HG02870 (cell line): Measurements from ENCODE around the gene PRICKLE4.

Source experiments
- ATAC-seq: cut with Tn5 transposase; IDR thresholded peaks from one replicate; pipeline ENCODE4 v1.9.1; 2021; ENCODE audit warnings: mild to moderate bottlenecking, moderate library complexity; ENCODE audit not compliant: unreplicated experiment

Gene PRICKLE4

GRCh38 chr6:41836022-41836659 lies 55.6 kb downstream of the PRICKLE4 start:
- ATAC-seq: no peak

DNA sequence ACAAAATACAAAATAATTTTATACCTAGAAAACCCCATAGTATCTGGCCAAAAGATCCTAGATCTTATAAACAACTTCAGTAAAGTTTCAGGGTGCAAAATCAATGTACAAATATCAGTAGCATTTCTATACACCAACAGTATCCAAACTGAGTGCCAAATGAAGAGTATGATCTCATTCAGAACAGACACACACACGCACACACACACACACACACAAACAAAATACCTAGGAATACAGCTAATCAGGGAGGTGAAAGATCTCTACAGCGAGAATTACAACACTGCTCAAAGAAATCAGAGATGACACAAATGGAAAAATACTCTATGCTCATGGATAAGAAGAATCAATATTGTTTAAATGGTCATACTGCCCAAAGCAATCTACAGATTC lies 56.1 kb downstream of the PRICKLE4 start:
- ATAC-seq: no peak
